IMR-90 (cell line): ENCODE results near the gene CAGE1. TPM values are rescaled to one million over a fixed set of nuclear protein-coding genes. Genes with fewer than 3 reads are reported as not detected.

Experiments used
- ATAC-seq: fragments of 200-7000 bp; cut with Tn5 transposase; 2 replicates; pipeline ENCODE4 v1.9.1; 2020; ENCODE audit warnings: low read depth, mild to moderate bottlenecking, moderate library complexity
- BruUV-seq: library from RNA; stranded (reverse); fragments of 400-500 nt; replicated peaks from 2 replicates; lab custom pipeline; 2021; lab: Mats Ljungman, UMichigan
- CTCF ChIA-PET: fragments of 300-600 bp; formaldehyde crosslinking; extraction: SDS; loops from one replicate; lab custom pipeline; 2021; ENCODE audit warnings: antibody characterized with exemption; lab: Yijun Ruan, JAX
- POLR2A ChIA-PET: fragments of 300-600 bp; sonication (Branson Sonifier 250); formaldehyde crosslinking; loops from one replicate; lab custom pipeline; 2022; ENCODE audit warnings: antibody characterized with exemption; ENCODE audit not compliant: unreplicated experiment; lab: Charles Lee
- DNase-seq: peaks from one replicate; pipeline ENCODE4 v3.0.0; 2013
- H2AFZ ChIP-seq: replicated peaks from 2 replicates; pipeline ENCODE3; 2013; ENCODE audit warnings: low read length, mild to moderate bottlenecking; ENCODE audit not compliant: poor library complexity
- H2AK5ac ChIP-seq: 2 replicates; pipeline ENCODE4 v1.6.1; 2013; ENCODE audit warnings: low read depth, low read length, inconsistent platforms
- H2AK9ac ChIP-seq: replicated peaks from 2 replicates; pipeline ENCODE3; 2013; ENCODE audit warnings: mild to moderate bottlenecking, low read depth, low read length, moderate library complexity; ENCODE audit not compliant: poor library complexity
- H2BK120ac ChIP-seq: 2 replicates; pipeline ENCODE4 v1.6.1; 2013; ENCODE audit warnings: low read depth, low read length, inconsistent platforms
- H2BK15ac ChIP-seq: 3 replicates; pipeline ENCODE4 v1.6.1; 2013; ENCODE audit warnings: low read depth, low read length, inconsistent platforms
- H2BK20ac ChIP-seq: 2 replicates; pipeline ENCODE4 v1.6.1; 2013; ENCODE audit warnings: low read depth, mild to moderate bottlenecking, inconsistent platforms, low read length, moderate library complexity
- H2BK5ac ChIP-seq: 2 replicates; pipeline ENCODE4 v1.6.1; 2013; ENCODE audit warnings: mild to moderate bottlenecking, low read depth, low read length, inconsistent platforms; ENCODE audit not compliant: poor library complexity, severe bottlenecking
- H3K14ac ChIP-seq: replicated peaks from 2 replicates; pipeline ENCODE4 v1.6.1; 2013; ENCODE audit warnings: low read depth, low read length, inconsistent platforms
- H3K18ac ChIP-seq: 2 replicates; pipeline ENCODE4 v1.6.1; 2013; ENCODE audit warnings: low read depth, low read length, control low read depth
- H3K23ac ChIP-seq: 2 replicates; pipeline ENCODE4 v1.6.1; 2013; ENCODE audit warnings: low read depth, low read length, inconsistent platforms
- H3K27ac ChIP-seq: 2 replicates; pipeline ENCODE4 v1.5.1; 2013; ENCODE audit warnings: mild to moderate bottlenecking, control low read depth, low read length; ENCODE audit not compliant: insufficient read depth
- H3K27me3 ChIP-seq: 2 replicates; pipeline ENCODE4 v1.6.1; 2013; ENCODE audit warnings: low read length; ENCODE audit not compliant: control insufficient read depth, insufficient read depth
- H3K36me3 ChIP-seq: 2 replicates; pipeline ENCODE4 v1.6.1; 2013; ENCODE audit warnings: low read length, mixed read lengths; ENCODE audit not compliant: control insufficient read depth, insufficient read depth
- H3K4ac ChIP-seq: 2 replicates; pipeline ENCODE4 v1.6.1; 2013; ENCODE audit warnings: low read depth, low read length, inconsistent platforms
- H3K4me1 ChIP-seq: 2 replicates; pipeline ENCODE4 v1.6.1; 2013; ENCODE audit warnings: low read length, mixed read lengths; ENCODE audit not compliant: control insufficient read depth, insufficient read depth
- H3K4me2 ChIP-seq: 2 replicates; pipeline ENCODE4 v1.6.1; 2013; ENCODE audit warnings: low read depth, mild to moderate bottlenecking, control low read depth, low read length, moderate library complexity
- H3K4me3 ChIP-seq: 2 replicates; pipeline ENCODE4 v1.5.1; 2013; ENCODE audit warnings: low read depth, mild to moderate bottlenecking, control low read depth, low read length, moderate library complexity; ENCODE audit not compliant: insufficient read depth
- H3K56ac ChIP-seq: 2 replicates; pipeline ENCODE4 v1.6.1; 2013; ENCODE audit warnings: low read length, inconsistent platforms; ENCODE audit not compliant: insufficient read depth; ENCODE audit errors: extremely low read depth
- H3K79me1 ChIP-seq, 2 experiments: 2 replicates each; pipeline ENCODE4 v1.6.1; 2013; ENCODE audit warnings: low read length in 2 of 2, inconsistent platforms in 1 of 2, low read depth in 1 of 2
- H3K9ac ChIP-seq: 2 replicates; pipeline ENCODE4 v1.6.1; 2013; ENCODE audit warnings: low read depth, low read length, control low read depth
- H3K9me1 ChIP-seq: 2 replicates; pipeline ENCODE4 v1.6.1; 2013; ENCODE audit warnings: low read length, inconsistent platforms; ENCODE audit not compliant: insufficient read depth
- H3K9me3 ChIP-seq: 2 replicates; pipeline ENCODE4 v1.6.1; 2013; ENCODE audit warnings: low read length; ENCODE audit not compliant: control insufficient read depth, insufficient read depth
- H4K20me1 ChIP-seq: 2 replicates; pipeline ENCODE4 v1.6.1; 2013; ENCODE audit warnings: low read length, inconsistent platforms; ENCODE audit not compliant: insufficient read depth
- H4K5ac ChIP-seq: 2 replicates; pipeline ENCODE4 v1.6.1; 2013; ENCODE audit warnings: mild to moderate bottlenecking, low read depth, low read length, control low read depth
- H4K8ac ChIP-seq, 2 experiments: 2 replicates each; pipeline ENCODE4 v1.6.1; 2013; ENCODE audit warnings: low read depth in 2 of 2, low read length in 2 of 2, control low read depth in 1 of 2, inconsistent platforms in 1 of 2
- H4K91ac ChIP-seq: 2 replicates; pipeline ENCODE4 v1.6.1; 2013; ENCODE audit warnings: low read depth, low read length, inconsistent platforms; ENCODE audit not compliant: insufficient read depth
- CEBPB ChIP-seq: IDR thresholded peaks from 2 replicates; pipeline ENCODE4 v1.6.1; 2012; ENCODE audit warnings: low read depth, low read length, improper control_type of control experiment
- CHD1 ChIP-seq: IDR thresholded peaks from 2 replicates; pipeline ENCODE4 v1.6.1; 2012; ENCODE audit warnings: low read depth, low read length, improper control_type of control experiment
- ELK1 ChIP-seq: fragments of 150-350 bp; IDR thresholded peaks from 2 replicates; pipeline ENCODE4 v1.6.1; 2016; ENCODE audit warnings: low read depth, mild to moderate bottlenecking, low read length, moderate library complexity, borderline replicate concordance
- FOS ChIP-seq: fragments of 150-350 bp; IDR thresholded peaks from 2 replicates; pipeline ENCODE4 v1.6.1; 2016; ENCODE audit warnings: low read depth, low read length
- MAFK ChIP-seq: IDR thresholded peaks from 2 replicates; pipeline ENCODE4 v1.6.1; 2012; ENCODE audit warnings: low read depth, low read length, improper control_type of control experiment
- MAZ ChIP-seq: IDR thresholded peaks from 2 replicates; pipeline ENCODE4 v1.6.1; 2012; ENCODE audit warnings: low read depth, mild to moderate bottlenecking, low read length, improper control_type of control experiment, moderate library complexity, borderline replicate concordance
- MXI1 ChIP-seq: IDR thresholded peaks from 2 replicates; pipeline ENCODE4 v1.6.1; 2012; ENCODE audit warnings: low read depth, mild to moderate bottlenecking, low read length, moderate library complexity, borderline replicate concordance
- NFE2L2 ChIP-seq: fragments of 150-350 bp; IDR thresholded peaks from 2 replicates; pipeline ENCODE4 v1.6.1; 2016; ENCODE audit warnings: low read depth, mild to moderate bottlenecking, low read length
- POLR2A ChIP-seq: IDR thresholded peaks from 2 replicates; pipeline ENCODE4 v1.6.1; 2012; ENCODE audit warnings: mild to moderate bottlenecking, low read depth, low read length
- RAD21 ChIP-seq: IDR thresholded peaks from 2 replicates; pipeline ENCODE4 v1.6.1; 2012; ENCODE audit warnings: low read length, improper control_type of control experiment
- RCOR1 ChIP-seq: IDR thresholded peaks from 2 replicates; pipeline ENCODE4 v1.6.1; 2012; ENCODE audit warnings: mild to moderate bottlenecking, low read length, improper control_type of control experiment; ENCODE audit not compliant: insufficient replicate concordance
- RFX5 ChIP-seq: IDR thresholded peaks from 2 replicates; pipeline ENCODE4 v1.8.0; 2012; ENCODE audit warnings: low read depth, mild to moderate bottlenecking, low read length, moderate library complexity
- SMC3 ChIP-seq: fragments of 150-350 bp; IDR thresholded peaks from 2 replicates; pipeline ENCODE4 v1.6.1; 2016; ENCODE audit warnings: low read depth, mild to moderate bottlenecking, antibody characterized with exemption, low read length, moderate library complexity
- USF2 ChIP-seq: fragments of 150-350 bp; IDR thresholded peaks from 2 replicates; pipeline ENCODE4 v1.6.1; 2017; ENCODE audit warnings: mild to moderate bottlenecking, antibody characterized with exemption, low read length, low read depth
- WGBS, 2 experiments: methylation state at CpG; one replicate each; pipeline versions ENCODE4 v1.1.5 to v1.1.7; 2013; ENCODE audit warnings: missing lambda C conversion rate in 2 of 2; ENCODE audit not compliant: insufficient read length in 1 of 2; ENCODE audit errors: extremely low coverage in 2 of 2; 5-methylcytosine and 5-hydroxymethylcytosine counted together
- dilution Hi-C: fragments of 300-500 bp; cut with HindIII; formaldehyde crosslinking; loops from one replicate; pipeline ENCODE4 v1.14.3; 2018; ENCODE audit warnings: low sequenced_read_pairs; ENCODE audit not compliant: unreplicated experiment
- in situ Hi-C: fragments of 300-500 bp; cut with MboI; formaldehyde crosslinking; loops from 3 replicates; pipeline ENCODE4 v1.14.3; 2019; ENCODE audit warnings: low sequenced_read_pairs, inconsistent platforms, mixed read lengths
- intact Hi-C: fragments of 100-400 bp; cut with micrococcal nuclease; formaldehyde crosslinking; loops from 2 replicates; pipeline ENCODE4 v1.10.0; 2022
- polyA plus RNA-seq, 3 experiments: library from polyadenylated mRNA; depleted of rRNA; stranded (reverse); fragments of >200 nt; gene quantifications; 2 replicates each; pipeline ENCODE4 v1.2.3, GENCODE V29; 2012; ENCODE audit warnings: low replicate concordance in 1 of 3
- total RNA-seq: library from RNA; depleted of rRNA; stranded (reverse); fragments of >200 nt; gene quantifications from 2 replicates; pipeline ENCODE4 v1.2.3, GENCODE V29; 2012

CAGE1 gene
- total and polyA plus RNA-seq, 2 of the 4 experiments (the other 2 are of a cell fraction): not detected

- peaks cover 17% of the 10 kb centered on the region for H3K36me3 ChIP-seq
- intact Hi-C loops: loop anchor here (5.0 kb wide), 1 partner anchor 198 kb away; no protein-coding TSS in a partner anchor
Measured at GRCh38 chr6:7409740-7410139, 20.2 kb upstream of the CAGE1 start.

More at GRCh38 chr6:7409740-7410139, 20.2 kb upstream of the CAGE1 start:
- ATAC-seq (no peak), DNase-seq (no peak)
- CTCF ChIA-PET: interaction anchor here (0.7 to 1.5 kb wide), 2 partner anchors 9 to 88 kb away, joined by 3 read pairs; no protein-coding TSS in a partner anchor
- Histone ChIP-seq H2BK120ac (no peak overlapping the region), H2AFZ (no peak overlapping the region), H2BK5ac (no peak overlapping the region), H4K91ac (no peak overlapping the region), H2BK20ac (no peak overlapping the region), H3K14ac (no peak overlapping the region), H3K56ac (no peak overlapping the region), H2BK15ac (no peak overlapping the region), H3K4ac (no peak overlapping the region), H3K9ac (no peak overlapping the region), H4K20me1 (no peaks in the 10 kb centered on the region), H3K4me2 (no peak overlapping the region), H3K27ac (no peak overlapping the region), H2AK9ac (no peak overlapping the region), H3K9me3 (no peaks in the 10 kb centered on the region), H3K18ac (no peak overlapping the region), H3K79me1 (no peaks in the 10 kb centered on the region; a peak in 1 of 4 replicates), H4K5ac (no peak overlapping the region), H2AK5ac (no peak overlapping the region), H3K4me1 (peaks cover 6% of the 10 kb centered on the region), H3K9me1 (no peaks in the 10 kb centered on the region), H4K8ac (no peak overlapping the region), H3K4me3 (no peak overlapping the region), H3K23ac (no peak overlapping the region), H3K27me3 (no peaks in the 10 kb centered on the region)
- no TSS peak for BruUV-seq
- dilution Hi-C loops (no loop called here), in situ Hi-C loops (loop anchor here (10.0 kb wide), 2 partner anchors 125 to 175 kb away; no protein-coding TSS in a partner anchor)
- POLR2A ChIA-PET: no interaction called here
- TF ChIP-seq MAFK: no peak
- no peak for TF ChIP-seq RAD21
- no peak for TF ChIP-seq ELK1
- no peak for TF ChIP-seq FOS
- no peak for TF ChIP-seq RFX5
- TF ChIP-seq POLR2A: no peak
- TF ChIP-seq SMC3: no peak
- TF ChIP-seq CEBPB: no peak
- no peak for TF ChIP-seq USF2
- no peak for TF ChIP-seq CHD1
- TF ChIP-seq NFE2L2: no peak
- TF ChIP-seq MXI1: no peak
- no peak for TF ChIP-seq RCOR1
- no peak for TF ChIP-seq MAZ
- 100% methylated on average over 1 of the region's 6 CpGs; no CpG with 5 or more reads in 1 of the 2 experiments for WGBS, 2 experiments
